ENCODE results near the gene KIAA1143.
A peak's percentile ranks its signal among the peaks of the same experiment; 100 is the strongest.

The KIAA1143 gene

GRCh38 chr3:44721231-44722102, 40.0 kb downstream of the KIAA1143 start:
- H3K9me3 ChIP-seq (ENCODE audit: control insufficient read depth, insufficient read depth, low read depth, low read length): no peaks in the 10 kb centered on the region
- H3K36me3 ChIP-seq (ENCODE audit: control insufficient read depth in 2 of 2, insufficient read depth in 1 of 2, low read length in 2 of 2): peaks cover 0 to 12% of the 10 kb centered on the region in 2 experiments; a peak in 1 of 3 replicates
- no peak overlapping the region for H3K27ac ChIP-seq (ENCODE audit: extremely low read depth, low read depth, low read length)
- CTCF ChIA-PET: interaction anchor here (0.7 kb wide), 1 partner anchor 193 kb away, joined by 3 read pairs; no protein-coding TSS in a partner anchor
- POLR2A ChIA-PET: interaction anchor here (0.8 to 1.6 kb wide), 2 partner anchors 8 to 9 kb away, joined by 3 to 4 read pairs; partner anchors contain the start of genes ZNF501 and ZNF502
- H3K4me1 ChIP-seq (ENCODE audit: control insufficient read depth, insufficient read depth, low read length): no peaks in the 10 kb centered on the region
- TF ChIP-seq ZNF184 (tag by site-specific recombination; IDR thresholded peaks at IDR 0.05) (no peak), ZNF549 (tag by site-specific recombination; IDR thresholded peaks at IDR 0.05) (no peak), ZNF350 (tag by site-specific recombination; IDR thresholded peaks at IDR 0.05) (no peak), TRIM28 (IDR thresholded peaks at IDR 0.05; ENCODE audit: borderline replicate concordance, low read length) (peak; percentile 89; the same call in 1 of the 2 replicates), SETDB1 (IDR thresholded peaks at IDR 0.05; ENCODE audit: insufficient read length, low read length) (peak; percentile 98), ZNF266 (tag by site-specific recombination; IDR thresholded peaks at IDR 0.05; ENCODE audit: low read depth) (no peak), ZSCAN18 (tag by site-specific recombination; IDR thresholded peaks at IDR 0.05) (no peak), ZNF398 (tag by site-specific recombination; IDR thresholded peaks at IDR 0.05) (no peak), YY2 (tag by site-specific recombination; IDR thresholded peaks at IDR 0.05) (no peak), ZNF157 (tag by site-specific recombination; IDR thresholded peaks at IDR 0.05) (no peak), ZNF274 (IDR thresholded peaks at IDR 0.05; ENCODE audit: low read length) (peak; percentile 68), ZNF274 (tag by site-specific recombination; IDR thresholded peaks at IDR 0.05; ENCODE audit: borderline replicate concordance) (peak; percentile 90; the same call in 1 of the 2 replicates), ZNF426 (tag by site-specific recombination; IDR thresholded peaks at IDR 0.05) (no peak), ZNF830 (tag by site-specific recombination; IDR thresholded peaks at IDR 0.05; ENCODE audit: low read depth) (no peak)
- TF ChIP-seq, protein P1, sequence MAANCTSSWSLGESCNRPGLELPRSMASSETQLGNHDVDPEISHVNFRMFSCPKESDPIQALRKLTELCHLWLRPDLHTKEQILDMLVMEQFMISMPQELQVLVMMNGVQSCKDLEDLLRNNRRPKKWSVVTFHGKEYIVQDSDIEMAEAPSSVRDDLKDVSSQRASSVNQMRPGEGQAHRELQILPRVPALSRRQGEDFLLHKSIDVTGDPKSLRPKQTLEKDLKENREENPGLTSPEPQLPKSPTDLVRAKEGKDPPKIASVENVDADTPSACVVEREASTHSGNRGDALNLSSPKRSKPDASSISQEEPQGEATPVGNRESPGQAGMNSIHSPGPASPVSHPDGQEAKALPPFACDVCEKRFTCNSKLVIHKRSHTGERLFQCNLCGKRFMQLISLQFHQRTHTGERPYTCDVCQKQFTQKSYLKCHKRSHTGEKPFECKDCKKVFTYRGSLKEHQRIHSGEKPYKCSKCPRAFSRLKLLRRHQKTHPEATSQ (tag by site-specific recombination; IDR thresholded peaks at IDR 0.05): no peak
- H3K4me3 ChIP-seq (ENCODE audit: low read depth, low read length): no peak overlapping the region

- Histone ChIP-seq H3K9me3 (ENCODE audit: control insufficient read depth, insufficient read depth, low read depth, low read length) (no peaks in the 10 kb centered on the region), H3K27ac (ENCODE audit: extremely low read depth, low read depth, low read length) (no peak within 1 kb of the TSS), H3K4me1 (ENCODE audit: control insufficient read depth, insufficient read depth, low read length) (no peaks in the 10 kb centered on the region), H3K36me3 (ENCODE audit: control insufficient read depth in 2 of 2, insufficient read depth in 1 of 2, low read length in 2 of 2) (peaks cover 0 to 3% of the 10 kb centered on the region in 2 experiments; a peak in 1 of 3 replicates), H3K4me3 (ENCODE audit: low read depth, low read length) (peak within 1 kb of the TSS; percentile 82)
- ChIA-PET POLR2A (interaction anchor here (0.8 to 2.1 kb wide), 6 partner anchors 9 to 202 kb away, joined by 3 to 26 read pairs (median 5); partner anchors contain the start of genes KIAA1143, KIF15, ZNF35 and ZNF501), CTCF (interaction anchor here (1.1 kb wide), 1 partner anchor 17 kb away, joined by 3 read pairs; the partner anchor contains the start of gene ZNF501)
- peak; percentile 74; the same call in 1 of the 2 replicates for TF ChIP-seq ZNF24 (tag by site-specific recombination; IDR thresholded peaks at IDR 0.05)
- TF ChIP-seq ZNF174 (tag by site-specific recombination; IDR thresholded peaks at IDR 0.05): no peak
- TF ChIP-seq ZBTB26 (tag by site-specific recombination; optimal IDR thresholded peaks at IDR 0.05): peak; percentile 58
- TF ChIP-seq ZBTB21 (tag by site-specific recombination; IDR thresholded peaks at IDR 0.05): peak; percentile 75
- peak; percentile 73 for TF ChIP-seq ZNF335 (tag by site-specific recombination; conservative IDR thresholded peaks at IDR 0.05)
- TF ChIP-seq, protein P2, sequence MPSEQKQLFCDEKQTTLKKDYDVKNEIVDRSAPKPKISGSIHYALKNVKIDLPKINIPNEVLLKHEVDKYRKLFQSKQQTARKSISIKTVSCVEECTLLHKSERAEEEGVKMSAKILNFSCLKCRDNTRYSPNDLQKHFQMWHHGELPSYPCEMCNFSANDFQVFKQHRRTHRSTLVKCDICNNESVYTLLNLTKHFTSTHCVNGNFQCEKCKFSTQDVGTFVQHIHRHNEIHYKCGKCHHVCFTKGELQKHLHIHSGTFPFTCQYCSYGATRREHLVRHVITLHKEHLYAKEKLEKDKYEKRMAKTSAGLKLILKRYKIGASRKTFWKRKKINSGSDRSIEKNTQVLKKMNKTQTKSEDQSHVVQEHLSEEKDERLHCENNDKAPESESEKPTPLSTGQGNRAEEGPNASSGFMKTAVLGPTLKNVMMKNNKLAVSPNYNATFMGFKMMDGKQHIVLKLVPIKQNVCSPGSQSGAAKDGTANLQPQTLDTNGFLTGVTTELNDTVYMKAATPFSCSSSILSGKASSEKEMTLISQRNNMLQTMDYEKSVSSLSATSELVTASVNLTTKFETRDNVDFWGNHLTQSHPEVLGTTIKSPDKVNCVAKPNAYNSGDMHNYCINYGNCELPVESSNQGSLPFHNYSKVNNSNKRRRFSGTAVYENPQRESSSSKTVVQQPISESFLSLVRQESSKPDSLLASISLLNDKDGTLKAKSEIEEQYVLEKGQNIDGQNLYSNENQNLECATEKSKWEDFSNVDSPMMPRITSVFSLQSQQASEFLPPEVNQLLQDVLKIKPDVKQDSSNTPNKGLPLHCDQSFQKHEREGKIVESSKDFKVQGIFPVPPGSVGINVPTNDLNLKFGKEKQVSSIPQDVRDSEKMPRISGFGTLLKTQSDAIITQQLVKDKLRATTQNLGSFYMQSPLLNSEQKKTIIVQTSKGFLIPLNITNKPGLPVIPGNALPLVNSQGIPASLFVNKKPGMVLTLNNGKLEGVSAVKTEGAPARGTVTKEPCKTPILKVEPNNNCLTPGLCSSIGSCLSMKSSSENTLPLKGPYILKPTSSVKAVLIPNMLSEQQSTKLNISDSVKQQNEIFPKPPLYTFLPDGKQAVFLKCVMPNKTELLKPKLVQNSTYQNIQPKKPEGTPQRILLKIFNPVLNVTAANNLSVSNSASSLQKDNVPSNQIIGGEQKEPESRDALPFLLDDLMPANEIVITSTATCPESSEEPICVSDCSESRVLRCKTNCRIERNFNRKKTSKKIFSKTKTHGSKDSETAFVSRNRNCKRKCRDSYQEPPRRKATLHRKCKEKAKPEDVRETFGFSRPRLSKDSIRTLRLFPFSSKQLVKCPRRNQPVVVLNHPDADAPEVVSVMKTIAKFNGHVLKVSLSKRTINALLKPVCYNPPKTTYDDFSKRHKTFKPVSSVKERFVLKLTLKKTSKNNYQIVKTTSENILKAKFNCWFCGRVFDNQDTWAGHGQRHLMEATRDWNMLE (tag by site-specific recombination; conservative IDR thresholded peaks at IDR 0.05; ENCODE audit: low read depth): peak; percentile 99
- TF ChIP-seq SETDB1 (IDR thresholded peaks at IDR 0.05; ENCODE audit: insufficient read length, low read length): peak; percentile 60
Measured at GRCh38 chr3:44712455-44713075, 48.9 kb downstream of the KIAA1143 start, which contains the start of gene ZNF502. Gene ZNF502, plus strand, starts transcription at chr3:44712660. Its CDS starts 7,602 bp downstream, at chr3:44720262.

All from HEK293 (cell line).